ENCODE measurements around the gene PITRM1.

PITRM1 gene

DNA sequence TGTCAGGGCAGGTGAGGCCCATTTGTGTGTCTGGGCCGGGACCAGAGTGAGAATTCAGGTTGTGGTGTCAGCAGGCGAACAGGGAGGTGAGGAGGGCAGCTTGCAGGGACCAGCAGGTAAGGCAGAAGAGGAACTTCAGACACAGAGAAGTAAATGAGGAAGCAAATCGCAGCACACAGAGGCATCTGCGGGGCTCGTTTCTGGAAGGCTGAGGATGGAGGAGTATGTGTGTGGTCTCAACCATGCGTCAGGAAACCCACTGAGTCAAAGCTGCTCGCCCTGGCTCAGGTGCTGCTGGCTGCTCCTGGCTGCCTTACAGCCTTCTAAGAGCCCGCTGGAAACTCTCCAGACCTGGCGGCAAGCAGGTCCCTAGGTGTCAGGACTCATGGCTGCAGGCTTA lies 26.9 kb upstream of the PITRM1 start:
- Histone ChIP-seq H4K20me1 (ENCODE audit: insufficient read depth, low read length) (peaks cover 7% of the 10 kb centered on the region; the same call in 1 of the 2 replicates), H3K79me2 (ENCODE audit: insufficient read depth, low read length) (no peaks in the 10 kb centered on the region), H3K4me3 (ENCODE audit: low read depth in 1 of 2, low read length in 2 of 2) (no peak overlapping the region), H3K9me3 (ENCODE audit: insufficient read depth, low read length, severe bottlenecking) (no peaks in the 10 kb centered on the region), H2AFZ (ENCODE audit: low read depth, low read length) (no peak overlapping the region), H3K27me3 (ENCODE audit: insufficient read depth, low read length, poor library complexity) (peaks cover 68% of the 10 kb centered on the region), H3K36me3 (ENCODE audit: insufficient read depth, low read length) (no peaks in the 10 kb centered on the region), H3K27ac (ENCODE audit: low read length) (no peak overlapping the region), H3K9ac (ENCODE audit: low read depth, low read length) (no peak overlapping the region), H3K4me1 (ENCODE audit: insufficient read depth, low read length) (peaks cover 20% of the 10 kb centered on the region), H3K4me2 (ENCODE audit: insufficient read depth, low read length) (no peak overlapping the region)
- TF ChIP-seq, protein P1, sequence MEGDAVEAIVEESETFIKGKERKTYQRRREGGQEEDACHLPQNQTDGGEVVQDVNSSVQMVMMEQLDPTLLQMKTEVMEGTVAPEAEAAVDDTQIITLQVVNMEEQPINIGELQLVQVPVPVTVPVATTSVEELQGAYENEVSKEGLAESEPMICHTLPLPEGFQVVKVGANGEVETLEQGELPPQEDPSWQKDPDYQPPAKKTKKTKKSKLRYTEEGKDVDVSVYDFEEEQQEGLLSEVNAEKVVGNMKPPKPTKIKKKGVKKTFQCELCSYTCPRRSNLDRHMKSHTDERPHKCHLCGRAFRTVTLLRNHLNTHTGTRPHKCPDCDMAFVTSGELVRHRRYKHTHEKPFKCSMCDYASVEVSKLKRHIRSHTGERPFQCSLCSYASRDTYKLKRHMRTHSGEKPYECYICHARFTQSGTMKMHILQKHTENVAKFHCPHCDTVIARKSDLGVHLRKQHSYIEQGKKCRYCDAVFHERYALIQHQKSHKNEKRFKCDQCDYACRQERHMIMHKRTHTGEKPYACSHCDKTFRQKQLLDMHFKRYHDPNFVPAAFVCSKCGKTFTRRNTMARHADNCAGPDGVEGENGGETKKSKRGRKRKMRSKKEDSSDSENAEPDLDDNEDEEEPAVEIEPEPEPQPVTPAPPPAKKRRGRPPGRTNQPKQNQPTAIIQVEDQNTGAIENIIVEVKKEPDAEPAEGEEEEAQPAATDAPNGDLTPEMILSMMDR (IDR thresholded peaks at IDR 0.05; ENCODE audit: borderline replicate concordance, extremely low read depth, low read length, poor library complexity, severe bottlenecking), result no peak
- no peak for TF ChIP-seq EZH2 (IDR thresholded peaks at IDR 0.05; ENCODE audit: borderline replicate concordance, low read depth, low read length, severe bottlenecking)
- ATAC-seq (ENCODE audit: insufficient read depth, low read depth), result no peak
- no peak for DNase-seq

DNA sequence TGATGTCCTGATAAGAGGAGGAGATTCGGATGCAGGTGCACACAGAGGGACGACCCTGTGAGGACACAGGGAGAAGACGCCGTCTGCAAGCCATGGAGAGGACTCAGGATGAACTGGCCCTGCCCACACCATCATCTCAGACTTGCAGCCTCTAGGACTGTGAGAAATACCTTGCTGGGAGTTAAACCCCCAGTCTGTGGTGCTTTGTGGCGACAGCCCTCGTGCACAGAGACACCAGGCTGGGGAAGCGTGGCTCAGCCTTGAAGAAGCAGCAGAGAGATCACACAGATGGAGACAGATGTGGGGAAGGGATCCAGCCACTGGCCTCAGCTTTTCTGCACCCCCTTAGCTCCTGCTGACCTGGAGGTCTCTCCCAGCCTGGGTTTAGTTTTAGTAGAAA lies 26.3 kb upstream of the PITRM1 start:
- Histone ChIP-seq H3K4me2 (ENCODE audit: insufficient read depth, low read length) (no peak overlapping the region), H3K36me3 (ENCODE audit: insufficient read depth, low read length) (no peaks in the 10 kb centered on the region), H3K4me1 (ENCODE audit: insufficient read depth, low read length) (peaks cover 17% of the 10 kb centered on the region), H4K20me1 (ENCODE audit: insufficient read depth, low read length) (peaks cover 7% of the 10 kb centered on the region; the same call in 1 of the 2 replicates), H3K9ac (ENCODE audit: low read depth, low read length) (no peak overlapping the region), H3K27me3 (ENCODE audit: insufficient read depth, low read length, poor library complexity) (peaks cover 62% of the 10 kb centered on the region), H3K27ac (ENCODE audit: low read length) (no peak overlapping the region), H3K9me3 (ENCODE audit: insufficient read depth, low read length, severe bottlenecking) (no peaks in the 10 kb centered on the region), H3K79me2 (ENCODE audit: insufficient read depth, low read length) (no peaks in the 10 kb centered on the region), H3K4me3 (ENCODE audit: low read depth in 1 of 2, low read length in 2 of 2) (no peak overlapping the region), H2AFZ (ENCODE audit: low read depth, low read length) (no peak overlapping the region)
- ATAC-seq (ENCODE audit: insufficient read depth, low read depth) (peak; percentile 64), DNase-seq (peak; percentile 44)
- TF ChIP-seq, protein P1 (IDR thresholded peaks at IDR 0.05; ENCODE audit: borderline replicate concordance, extremely low read depth, low read length, poor library complexity, severe bottlenecking), result no peak
- TF ChIP-seq EZH2 (IDR thresholded peaks at IDR 0.05; ENCODE audit: borderline replicate concordance, low read depth, low read length, severe bottlenecking), result no peak

DNA sequence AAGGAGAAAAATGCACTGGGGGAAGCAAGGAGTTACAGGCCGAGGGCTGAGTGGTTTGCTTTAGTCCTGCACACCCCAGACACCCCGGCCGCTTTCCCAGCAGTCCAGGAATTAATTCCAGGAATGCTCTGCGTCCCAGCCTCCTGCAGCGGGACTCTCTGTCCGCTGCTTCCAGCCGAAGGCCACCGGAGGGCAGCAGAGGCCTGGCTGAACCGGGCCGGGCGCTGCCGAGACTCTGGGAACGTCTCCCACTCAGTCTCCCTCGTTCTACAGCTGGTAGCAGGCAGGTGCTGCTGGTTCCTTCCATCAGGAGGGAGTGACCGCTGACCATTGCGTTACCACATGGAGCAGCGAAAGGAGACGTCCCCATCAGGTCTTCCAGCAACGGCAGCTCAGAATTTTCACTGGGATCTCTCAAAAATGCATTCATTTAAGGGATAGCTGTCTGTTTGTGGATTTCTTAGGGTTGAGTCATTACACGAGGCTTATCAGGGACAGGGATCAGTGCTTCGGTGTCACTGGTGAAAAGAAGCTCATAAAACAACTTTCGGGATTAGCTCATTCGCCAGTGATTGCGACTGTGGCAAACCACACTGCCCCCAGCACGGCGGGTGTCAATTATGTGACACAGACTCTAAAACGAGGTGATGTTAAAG lies 24.9 kb upstream of the PITRM1 start:
- H3K4me2 ChIP-seq (ENCODE audit: insufficient read depth, low read length), result peak overlapping the region; percentile 60
- peaks cover 51% of the 10 kb centered on the region for H3K27me3 ChIP-seq (ENCODE audit: insufficient read depth, low read length, poor library complexity)
- no peak overlapping the region for H2AFZ ChIP-seq (ENCODE audit: low read depth, low read length)
- ATAC-seq (ENCODE audit: insufficient read depth, low read depth) (peak; percentile 76), DNase-seq (peak; percentile 71)
- no peak overlapping the region for H3K9ac ChIP-seq (ENCODE audit: low read depth, low read length)
- no peaks in the 10 kb centered on the region for H3K9me3 ChIP-seq (ENCODE audit: insufficient read depth, low read length, severe bottlenecking)
- no peaks in the 10 kb centered on the region for H3K36me3 ChIP-seq (ENCODE audit: insufficient read depth, low read length)
- H3K4me1 ChIP-seq (ENCODE audit: insufficient read depth, low read length), result peaks cover 17% of the 10 kb centered on the region
- no peaks in the 10 kb centered on the region for H3K79me2 ChIP-seq (ENCODE audit: insufficient read depth, low read length)
- H4K20me1 ChIP-seq (ENCODE audit: insufficient read depth, low read length), result peaks cover 7% of the 10 kb centered on the region; the same call in 1 of the 2 replicates
- no peak for TF ChIP-seq EZH2 (IDR thresholded peaks at IDR 0.05; ENCODE audit: borderline replicate concordance, low read depth, low read length, severe bottlenecking)
- TF ChIP-seq, protein P1 (IDR thresholded peaks at IDR 0.05; ENCODE audit: borderline replicate concordance, extremely low read depth, low read length, poor library complexity, severe bottlenecking), result peak; percentile 89
- H3K4me3 ChIP-seq (ENCODE audit: low read depth in 1 of 2, low read length in 2 of 2), result peak overlapping the region in 1 of 2 experiments; percentile 40; a peak in 2 of 4 replicates
- no peak overlapping the region for H3K27ac ChIP-seq (ENCODE audit: low read length)

Data from DND-41 (cell line).